ENCODE data around the gene ANXA5.
"Not testable (repeated sequence)": the region's sequence is repeated elsewhere in the genome, so short reads cannot be mapped to it uniquely, and the experiment has no call there.

The ANXA5 gene

GRCh38 chr4:121684016-121684415 lies 12.8 kb downstream of the ANXA5 start:
- DNase-seq (ENCODE audit: low read depth, low spot score): no peak
- H3K27ac ChIP-seq: no peak overlapping the region

GRCh38 chr4:121680571-121680970 lies 16.2 kb downstream of the ANXA5 start:
- no peak overlapping the region for H3K27ac ChIP-seq
- DNase-seq (ENCODE audit: low read depth, low spot score): no peak

GRCh38 chr4:121679951-121680350 lies 16.8 kb downstream of the ANXA5 start:
- DNase-seq (ENCODE audit: low read depth, low spot score): no peak
- H3K27ac ChIP-seq: no peak overlapping the region

GRCh38 chr4:121679267-121679666 lies 17.5 kb downstream of the ANXA5 start:
- DNase-seq (ENCODE audit: low read depth, low spot score): no peak
- H3K27ac ChIP-seq: no peak overlapping the region

GRCh38 chr4:121677524-121677923 lies 19.3 kb downstream of the ANXA5 start:
- no peak overlapping the region for H3K27ac ChIP-seq
- no peak for DNase-seq (ENCODE audit: low read depth, low spot score)

GRCh38 chr4:121676345-121677075 lies 20.3 kb downstream of the ANXA5 start:
- H3K27ac ChIP-seq: no peak overlapping the region
- DNase-seq (ENCODE audit: low read depth, low spot score): no peak

- H3K27ac ChIP-seq: no peak overlapping the region
- no peak for DNase-seq (ENCODE audit: low read depth, low spot score)
Measured at GRCh38 chr4:121675715-121676114, 21.1 kb downstream of the ANXA5 start.

- no peak overlapping the region for H3K27ac ChIP-seq
- DNase-seq (ENCODE audit: low read depth, low spot score): no peak
Measured at GRCh38 chr4:121674696-121675095, 22.1 kb downstream of the ANXA5 start.

- no peak for DNase-seq (ENCODE audit: low read depth, low spot score)
Measured at GRCh38 chr4:121674191-121674590, 22.6 kb downstream of the ANXA5 start.

GRCh38 chr4:121669163-121669550 lies 27.6 kb downstream of the ANXA5 start:
- H3K27ac ChIP-seq: no peak overlapping the region
- DNase-seq (ENCODE audit: low read depth, low spot score): no peak

More at GRCh38 chr4:121674191-121674590, 22.6 kb downstream of the ANXA5 start:
- H3K27ac ChIP-seq: no peak overlapping the region

- no peak for DNase-seq (ENCODE audit: low read depth, low spot score)
Measured at GRCh38 chr4:121668368-121669162, 28.2 kb downstream of the ANXA5 start.

GRCh38 chr4:121666091-121666679 lies 30.6 kb downstream of the ANXA5 start:
- H3K27ac ChIP-seq: no peak overlapping the region
- no peak for DNase-seq (ENCODE audit: low read depth, low spot score)

More at GRCh38 chr4:121668368-121669162, 28.2 kb downstream of the ANXA5 start:
- H3K27ac ChIP-seq: no peak overlapping the region

GRCh38 chr4:121665371-121665770 lies 31.4 kb downstream of the ANXA5 start:
- H3K27ac ChIP-seq: no peak overlapping the region
- DNase-seq (ENCODE audit: low read depth, low spot score): no peak

- no peak overlapping the region for H3K27ac ChIP-seq
- DNase-seq (ENCODE audit: low read depth, low spot score): no peak
Measured at GRCh38 chr4:121662225-121662624, 34.6 kb downstream of the ANXA5 start.

- not testable (repeated sequence) for H3K27ac ChIP-seq; DNase-seq (ENCODE audit: low read depth, low spot score)
Measured at GRCh38 chr4:121660175-121660933, 36.4 kb downstream of the ANXA5 start.

- DNase-seq (ENCODE audit: low read depth, low spot score): no peak
Measured at GRCh38 chr4:121658125-121658524, 38.7 kb downstream of the ANXA5 start.

GRCh38 chr4:121656269-121656641 lies 40.5 kb downstream of the ANXA5 start:
- peak; percentile 53 for DNase-seq (ENCODE audit: low read depth, low spot score)
- H3K27ac ChIP-seq: no peak overlapping the region

More at GRCh38 chr4:121658125-121658524, 38.7 kb downstream of the ANXA5 start:
- no peak overlapping the region for H3K27ac ChIP-seq

- no peak overlapping the region for H3K27ac ChIP-seq
- no peak for DNase-seq (ENCODE audit: low read depth, low spot score)
Measured at GRCh38 chr4:121655320-121656268, 41.2 kb downstream of the ANXA5 start.

- H3K27ac ChIP-seq: no peak overlapping the region
- DNase-seq (ENCODE audit: low read depth, low spot score): no peak
Measured at GRCh38 chr4:121654738-121655137, 42.0 kb downstream of the ANXA5 start.
